GM10248 (cell line): ENCODE data around the gene MAP2K3.
"Not testable (repeated sequence)": the region's sequence is repeated elsewhere in the genome, so short reads cannot be mapped to it uniquely, and the experiment has no call there.

Experiments
- CTCF ChIA-PET: fragments of 300-600 bp; sonication (Branson Sonifier 250); formaldehyde crosslinking; extraction: SDS; loops from one replicate; lab custom pipeline; 2021; ENCODE audit warnings: antibody characterized with exemption; lab: Yijun Ruan, JAX
- POLR2A ChIA-PET: fragments of 350-650 bp; sonication (Branson Sonifier 250); formaldehyde crosslinking; extraction: SDS; loops from one replicate; lab custom pipeline; 2020; ENCODE audit warnings: antibody characterized with exemption; lab: Yijun Ruan, JAX
- DNase-seq: peaks from one replicate; pipeline ENCODE4 v3.0.0; 2012; ENCODE audit errors: extremely low spot score
- CTCF ChIP-seq: IDR thresholded peaks from 2 replicates; pipeline ENCODE4 v1.5.1; 2012; ENCODE audit warnings: mild to moderate bottlenecking, low read depth; ENCODE audit errors: extremely low read depth, missing control alignments, control extremely low read depth

Gene MAP2K3

GRCh38 chr17:21304091-21304490 is 19.6 kb downstream of the MAP2K3 start:
- peak; percentile 26 for DNase-seq

GRCh38 chr17:21304551-21305151 is 20.1 kb downstream of the MAP2K3 start:
- DNase-seq, POLR2A ChIA-PET, CTCF ChIA-PET: not testable (repeated sequence)

More at GRCh38 chr17:21304091-21304490, 19.6 kb downstream of the MAP2K3 start:
- TF ChIP-seq CTCF: no peak
- ChIA-PET POLR2A (no interaction called here), CTCF (no interaction called here)

- CTCF ChIA-PET: interaction anchor here (1.5 kb wide), 1 partner anchor 10 kb away, joined by 3 read pairs; no protein-coding TSS in a partner anchor
- DNase-seq, POLR2A ChIA-PET: not testable (repeated sequence)
Observed at GRCh38 chr17:21305431-21306180, 21.1 kb downstream of the MAP2K3 start.

- DNase-seq, POLR2A ChIA-PET: not testable (repeated sequence)
- CTCF ChIA-PET: interaction anchor here (1.5 kb wide), 1 partner anchor 11 kb away, joined by 3 read pairs; no protein-coding TSS in a partner anchor
Observed at GRCh38 chr17:21306611-21307272, 22.2 kb downstream of the MAP2K3 start.

GRCh38 chr17:21307273-21307625 is 22.7 kb downstream of the MAP2K3 start:
- DNase-seq, POLR2A ChIA-PET, CTCF ChIA-PET: not testable (repeated sequence)

GRCh38 chr17:21308931-21309381 is 24.4 kb downstream of the MAP2K3 start:
- DNase-seq: not testable (repeated sequence)

GRCh38 chr17:21310061-21310765 is 25.7 kb downstream of the MAP2K3 start:
- CTCF ChIA-PET: not testable (repeated sequence)
- POLR2A ChIA-PET: interaction anchor here (0.7 kb wide), 1 partner anchor 30 kb away, joined by 3 read pairs; no protein-coding TSS in a partner anchor

More at GRCh38 chr17:21308931-21309381, 24.4 kb downstream of the MAP2K3 start:
- POLR2A ChIA-PET, CTCF ChIA-PET: not testable (repeated sequence)

GRCh38 chr17:21310766-21311602 is 26.5 kb downstream of the MAP2K3 start:
- CTCF ChIA-PET, POLR2A ChIA-PET, DNase-seq: not testable (repeated sequence)

More at GRCh38 chr17:21310061-21310765, 25.7 kb downstream of the MAP2K3 start:
- DNase-seq: not testable (repeated sequence)

GRCh38 chr17:21313320-21313719 is 28.8 kb downstream of the MAP2K3 start:
- POLR2A ChIA-PET: no interaction called here

GRCh38 chr17:21313761-21314160 is 29.2 kb downstream of the MAP2K3 start:
- POLR2A ChIA-PET, CTCF ChIA-PET, DNase-seq: not testable (repeated sequence)

More at GRCh38 chr17:21313320-21313719, 28.8 kb downstream of the MAP2K3 start:
- CTCF ChIA-PET: no interaction called here
- no peak for TF ChIP-seq CTCF
- DNase-seq: no peak

GRCh38 chr17:21314261-21314664 is 29.8 kb downstream of the MAP2K3 start:
- POLR2A ChIA-PET, CTCF ChIA-PET, DNase-seq: not testable (repeated sequence)

- DNase-seq, POLR2A ChIA-PET, CTCF ChIA-PET: not testable (repeated sequence)
Observed at GRCh38 chr17:21314701-21315111, 30.2 kb downstream of the MAP2K3 start.

GRCh38 chr17:21315246-21316000 is 30.9 kb downstream of the MAP2K3 start:
- POLR2A ChIA-PET, CTCF ChIA-PET, DNase-seq: not testable (repeated sequence)
